HG03460 (cell line): ENCODE data around the gene PLOD3.
"Not testable (repeated sequence)": the region's sequence is repeated elsewhere in the genome, so short reads cannot be mapped to it uniquely, and the experiment has no call there.

Source experiments
- ATAC-seq: cut with Tn5 transposase; IDR thresholded peaks from one replicate; pipeline ENCODE4 v1.9.1; 2021; ENCODE audit not compliant: unreplicated experiment

Gene PLOD3

GRCh38 chr7:101216001-101216859 is 1.2 kb downstream of the PLOD3 start:
- ATAC-seq: no peak

DNA sequence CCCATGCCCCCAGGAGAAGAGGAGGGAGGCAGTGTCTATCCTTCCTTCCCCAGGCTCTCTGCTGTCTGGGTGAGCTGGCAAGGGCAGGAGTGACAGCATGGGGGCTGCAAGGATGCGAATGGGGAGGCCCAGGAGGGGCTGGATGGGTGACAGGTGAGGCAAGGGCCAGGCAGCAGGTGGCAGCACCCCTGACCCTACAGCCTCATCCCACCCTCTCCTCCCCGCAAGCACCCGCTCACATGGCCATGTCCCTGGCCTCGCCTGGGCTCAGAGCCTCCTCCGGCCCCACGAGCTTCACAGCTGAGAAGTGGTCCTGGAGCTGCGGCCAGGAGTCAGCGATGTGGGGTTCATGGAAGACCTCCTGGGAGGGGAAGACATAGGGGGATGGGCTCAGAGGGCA is 5.4 kb downstream of the PLOD3 start:
- ATAC-seq: no peak

GRCh38 chr7:101211501-101211900 is 5.9 kb downstream of the PLOD3 start:
- no peak for ATAC-seq

- ATAC-seq: no peak
Observed at GRCh38 chr7:101210143-101210542, 7.2 kb downstream of the PLOD3 start.

GRCh38 chr7:101208794-101209193 is 8.6 kb downstream of the PLOD3 start:
- ATAC-seq: no peak

- no peak for ATAC-seq
Observed at GRCh38 chr7:101207459-101207858, 9.9 kb downstream of the PLOD3 start.

- no peak for ATAC-seq
Observed at GRCh38 chr7:101206665-101207042, 10.7 kb downstream of the PLOD3 start.

DNA sequence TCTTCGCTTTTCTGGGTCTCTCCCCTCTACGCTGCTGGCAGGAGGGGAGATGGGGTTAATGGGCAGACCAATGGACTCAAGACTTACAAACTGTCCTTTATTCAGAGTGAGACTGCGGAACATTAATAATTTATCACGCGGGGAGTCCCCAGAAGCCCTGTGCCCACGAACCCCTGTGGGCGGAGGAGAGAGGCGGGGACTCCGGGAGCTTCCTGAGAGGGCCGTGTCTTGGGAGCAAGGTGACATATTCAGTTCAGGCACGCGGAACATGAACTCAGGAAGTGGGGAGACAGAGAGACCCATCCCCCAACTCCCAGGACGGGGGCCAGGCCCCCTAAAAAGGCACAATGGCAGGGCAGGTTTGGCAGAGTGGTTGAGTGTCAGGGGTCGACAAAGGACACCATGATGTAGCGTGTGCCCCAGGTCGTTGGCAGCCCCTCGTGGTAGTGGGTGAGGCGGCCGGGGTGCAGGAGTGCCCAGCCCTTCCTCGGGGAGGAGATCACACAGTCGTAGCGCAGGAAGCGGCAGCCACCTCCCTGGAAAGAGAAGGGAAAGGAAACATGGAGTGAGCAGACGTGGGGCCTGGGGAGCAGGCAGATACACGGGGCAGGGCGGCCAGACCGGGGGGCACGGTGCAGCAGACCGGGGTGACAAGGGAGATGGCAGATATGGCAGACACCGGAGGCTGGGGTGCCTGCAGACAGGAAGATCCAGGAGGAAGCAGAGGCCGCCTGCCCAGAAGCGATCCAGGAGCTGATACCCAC is 11.3 kb downstream of the PLOD3 start:
- no peak for ATAC-seq

DNA sequence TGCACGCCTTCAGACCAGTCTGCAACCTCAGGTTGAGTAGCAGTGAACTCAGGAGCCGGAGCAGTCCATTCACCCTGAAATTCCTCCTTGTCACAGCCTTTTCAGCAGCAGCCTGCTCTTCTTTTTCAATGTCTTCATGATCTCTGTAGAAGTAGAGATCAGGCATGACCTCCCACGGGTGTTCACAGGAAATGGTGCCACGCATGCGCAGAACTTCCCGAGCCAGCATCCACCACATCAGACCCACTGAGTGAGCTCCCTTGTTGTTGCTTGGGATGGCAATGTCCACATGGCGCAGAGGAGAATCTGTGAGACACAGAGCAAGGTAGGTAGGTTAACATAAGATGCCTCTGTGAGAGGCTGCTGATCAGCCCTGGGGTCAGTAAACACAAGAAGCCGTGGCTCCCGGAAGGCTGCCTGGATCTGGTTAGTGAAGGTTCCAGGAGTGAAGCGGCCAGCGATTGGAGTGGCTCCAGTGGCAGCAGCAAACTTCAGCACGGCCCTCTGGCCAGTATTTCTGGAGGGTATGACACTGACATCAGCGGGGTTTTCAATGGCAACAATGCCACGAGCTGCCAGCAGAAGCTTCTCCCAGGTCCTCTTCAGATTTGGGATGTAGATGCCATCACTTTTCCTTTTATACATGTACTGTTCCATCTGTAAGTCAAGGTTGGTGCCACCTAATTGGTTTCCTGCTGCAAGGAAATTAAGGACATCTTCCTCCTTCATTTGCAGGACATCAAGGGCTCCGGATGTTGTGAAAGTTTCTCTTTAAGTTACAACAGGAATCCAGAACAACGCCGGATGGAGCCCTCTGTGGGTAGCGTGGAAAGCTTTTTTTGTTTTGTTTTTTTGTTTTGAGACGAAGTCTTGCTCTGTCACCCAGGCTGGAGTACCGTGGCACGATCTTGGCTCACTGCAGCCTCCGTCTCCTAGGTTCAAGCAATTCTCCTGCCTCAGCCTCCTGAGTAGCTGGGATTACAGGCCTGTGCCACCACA is 13.3 kb downstream of the PLOD3 start:
- ATAC-seq: not testable (repeated sequence)

DNA sequence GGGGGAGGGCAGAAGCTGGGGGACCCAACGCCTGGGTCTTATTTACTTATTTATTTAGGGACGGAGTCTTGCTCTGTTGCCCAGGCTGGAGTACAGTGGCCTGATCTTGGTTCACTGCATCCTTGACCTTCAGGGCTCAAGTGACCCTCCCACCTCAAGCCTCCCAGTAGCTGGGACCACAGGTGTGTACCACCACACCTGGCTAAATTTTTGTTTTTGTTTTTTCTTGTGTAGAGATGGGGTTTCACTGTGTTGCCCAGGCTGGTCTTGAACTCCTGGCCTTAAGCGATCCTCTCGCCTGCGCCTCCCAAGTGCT is 14.8 kb downstream of the PLOD3 start:
- ATAC-seq: no peak

GRCh38 chr7:101201695-101202602 is 15.4 kb downstream of the PLOD3 start:
- ATAC-seq: no peak

- no peak for ATAC-seq
Observed at GRCh38 chr7:101200862-101201599, 16.4 kb downstream of the PLOD3 start, which contains the start of gene MOGAT3. Gene MOGAT3 (minus strand): TSS chr7:101201036. CDS start chr7:101200854, 182 bp downstream.

DNA sequence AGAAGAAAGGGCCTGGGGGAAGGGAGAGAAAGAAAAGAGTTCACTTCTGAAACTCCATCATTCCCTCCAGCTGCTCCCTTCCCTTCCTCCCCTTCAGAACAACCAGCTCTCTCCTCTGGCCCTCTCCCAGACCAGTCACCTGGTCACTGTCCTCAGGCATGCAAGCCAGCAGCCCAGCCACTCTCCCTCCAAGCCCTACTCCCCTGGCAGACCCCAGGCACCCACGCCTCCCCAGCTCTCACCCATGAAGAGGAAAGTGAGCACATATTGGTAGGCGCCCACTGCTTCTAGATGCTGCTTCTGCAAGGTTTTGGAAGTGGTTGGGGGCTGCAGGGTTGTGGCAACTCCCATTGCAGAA is 16.9 kb downstream of the PLOD3 start:
- ATAC-seq: no peak

- ATAC-seq: not testable (repeated sequence)
Observed at GRCh38 chr7:101199522-101199921, 17.9 kb downstream of the PLOD3 start.

DNA sequence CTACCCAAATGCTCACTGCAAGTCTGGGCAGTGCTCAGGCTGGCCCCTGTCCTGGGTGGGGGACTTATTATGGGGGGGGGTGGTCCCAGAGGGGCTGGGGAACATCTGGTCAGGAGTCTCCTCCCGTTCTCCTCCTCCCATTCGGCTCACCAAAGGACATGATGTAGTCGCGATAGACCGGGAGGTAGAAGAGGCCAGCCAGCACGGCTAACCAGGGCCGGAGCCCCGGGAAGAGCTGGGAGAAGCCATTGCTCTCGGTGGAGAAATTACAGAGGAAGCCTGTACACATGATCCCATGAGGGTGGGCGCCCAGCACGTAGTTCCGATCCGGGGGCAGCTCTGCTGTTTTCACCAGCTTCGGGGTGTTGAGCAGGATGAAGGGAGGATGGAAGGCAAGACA is 18.9 kb downstream of the PLOD3 start:
- ATAC-seq: no peak

GRCh38 chr7:101197991-101198390 is 19.4 kb downstream of the PLOD3 start:
- no peak for ATAC-seq

- ATAC-seq: no peak
Observed at GRCh38 chr7:101195884-101196283, 21.5 kb downstream of the PLOD3 start.

GRCh38 chr7:101189109-101189508 is 28.3 kb downstream of the PLOD3 start:
- ATAC-seq: no peak

GRCh38 chr7:101186844-101187428 is 30.4 kb downstream of the PLOD3 start:
- ATAC-seq: no peak
